ENCODE data around the gene JAG1.

The JAG1 gene

GRCh38 chr20:10674684-10675449 lies 1.1 kb upstream of the JAG1 start:
- peak; percentile 77 for DNase-seq (ENCODE audit: low read depth)
- TF ChIP-seq, protein P1, sequence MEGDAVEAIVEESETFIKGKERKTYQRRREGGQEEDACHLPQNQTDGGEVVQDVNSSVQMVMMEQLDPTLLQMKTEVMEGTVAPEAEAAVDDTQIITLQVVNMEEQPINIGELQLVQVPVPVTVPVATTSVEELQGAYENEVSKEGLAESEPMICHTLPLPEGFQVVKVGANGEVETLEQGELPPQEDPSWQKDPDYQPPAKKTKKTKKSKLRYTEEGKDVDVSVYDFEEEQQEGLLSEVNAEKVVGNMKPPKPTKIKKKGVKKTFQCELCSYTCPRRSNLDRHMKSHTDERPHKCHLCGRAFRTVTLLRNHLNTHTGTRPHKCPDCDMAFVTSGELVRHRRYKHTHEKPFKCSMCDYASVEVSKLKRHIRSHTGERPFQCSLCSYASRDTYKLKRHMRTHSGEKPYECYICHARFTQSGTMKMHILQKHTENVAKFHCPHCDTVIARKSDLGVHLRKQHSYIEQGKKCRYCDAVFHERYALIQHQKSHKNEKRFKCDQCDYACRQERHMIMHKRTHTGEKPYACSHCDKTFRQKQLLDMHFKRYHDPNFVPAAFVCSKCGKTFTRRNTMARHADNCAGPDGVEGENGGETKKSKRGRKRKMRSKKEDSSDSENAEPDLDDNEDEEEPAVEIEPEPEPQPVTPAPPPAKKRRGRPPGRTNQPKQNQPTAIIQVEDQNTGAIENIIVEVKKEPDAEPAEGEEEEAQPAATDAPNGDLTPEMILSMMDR (IDR thresholded peaks at IDR 0.05; ENCODE audit: low read length, missing control alignments), result peak; percentile 67
- H3K4me3 ChIP-seq (replicated peaks; ENCODE audit: low read depth, low read length), result peak overlapping the region; percentile 95

DNA sequence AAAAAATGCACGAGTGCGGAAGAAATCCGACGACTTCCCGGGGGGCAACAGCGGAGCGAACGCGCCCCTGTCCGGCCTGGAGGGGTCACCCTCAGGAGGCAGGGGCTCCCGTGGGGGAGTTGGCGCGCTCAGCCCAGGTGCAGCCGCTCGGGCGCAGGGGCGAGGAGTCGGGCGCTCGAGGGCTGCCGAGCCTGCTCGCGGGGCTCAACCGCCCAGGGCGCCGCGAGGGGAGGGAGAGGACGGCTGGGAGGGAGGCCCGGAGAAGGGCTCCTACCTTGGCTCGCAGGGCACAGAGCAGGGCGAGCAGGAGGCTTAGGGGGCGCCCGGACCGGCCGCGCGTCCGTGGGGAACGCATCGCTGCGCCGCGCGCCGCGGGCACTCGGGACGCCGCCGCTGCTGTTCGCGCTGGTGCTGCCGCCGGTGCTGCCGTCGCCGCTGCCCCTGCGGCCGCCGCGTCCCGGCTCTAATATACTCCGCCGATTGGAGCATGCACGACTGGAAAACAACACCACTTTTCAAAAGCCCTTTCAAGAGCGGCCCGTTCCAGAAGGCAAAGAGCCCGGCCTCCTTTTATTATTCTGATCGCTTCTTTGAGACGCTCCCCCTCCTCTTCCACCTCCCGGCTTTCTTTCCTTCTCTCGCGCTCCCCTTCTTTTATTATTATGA lies 490 bp downstream of the JAG1 start:
- no peak for DNase-seq (ENCODE audit: low read depth)
- TF ChIP-seq, protein P1 (IDR thresholded peaks at IDR 0.05; ENCODE audit: low read length, missing control alignments), result no peak
- H3K4me3 ChIP-seq (replicated peaks; ENCODE audit: low read depth, low read length), result peak overlapping the region; percentile 95

DNA sequence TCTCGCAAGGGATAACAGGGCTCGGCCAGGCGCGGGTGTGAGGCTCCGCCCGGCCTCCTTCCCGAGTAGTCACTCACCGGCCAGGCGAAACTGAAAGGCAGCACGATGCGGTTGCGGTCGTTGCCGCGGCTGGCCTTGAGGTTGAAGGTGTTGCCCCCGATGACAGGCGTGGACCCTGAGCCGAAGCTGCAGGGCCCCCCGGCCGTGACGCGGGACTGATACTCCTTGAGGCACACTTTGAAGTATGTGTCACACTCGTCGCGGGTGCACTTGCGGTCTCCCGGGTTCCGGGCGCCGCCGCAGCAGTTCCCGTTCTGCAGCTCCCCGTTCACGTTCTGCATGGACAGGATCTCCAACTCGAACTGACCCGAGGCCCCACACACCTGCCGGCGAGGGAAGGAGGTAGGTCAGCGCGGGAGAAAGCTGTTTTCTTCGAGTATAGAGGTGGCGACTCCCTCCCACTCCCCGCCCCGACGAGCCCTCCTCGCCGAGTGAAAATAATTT lies 1.1 kb downstream of the JAG1 start:
- TF ChIP-seq, protein P1 (IDR thresholded peaks at IDR 0.05; ENCODE audit: low read length, missing control alignments), result no peak
- peak overlapping the region; percentile 95 for H3K4me3 ChIP-seq (replicated peaks; ENCODE audit: low read depth, low read length)
- DNase-seq (ENCODE audit: low read depth), result peak; percentile 57

DNA sequence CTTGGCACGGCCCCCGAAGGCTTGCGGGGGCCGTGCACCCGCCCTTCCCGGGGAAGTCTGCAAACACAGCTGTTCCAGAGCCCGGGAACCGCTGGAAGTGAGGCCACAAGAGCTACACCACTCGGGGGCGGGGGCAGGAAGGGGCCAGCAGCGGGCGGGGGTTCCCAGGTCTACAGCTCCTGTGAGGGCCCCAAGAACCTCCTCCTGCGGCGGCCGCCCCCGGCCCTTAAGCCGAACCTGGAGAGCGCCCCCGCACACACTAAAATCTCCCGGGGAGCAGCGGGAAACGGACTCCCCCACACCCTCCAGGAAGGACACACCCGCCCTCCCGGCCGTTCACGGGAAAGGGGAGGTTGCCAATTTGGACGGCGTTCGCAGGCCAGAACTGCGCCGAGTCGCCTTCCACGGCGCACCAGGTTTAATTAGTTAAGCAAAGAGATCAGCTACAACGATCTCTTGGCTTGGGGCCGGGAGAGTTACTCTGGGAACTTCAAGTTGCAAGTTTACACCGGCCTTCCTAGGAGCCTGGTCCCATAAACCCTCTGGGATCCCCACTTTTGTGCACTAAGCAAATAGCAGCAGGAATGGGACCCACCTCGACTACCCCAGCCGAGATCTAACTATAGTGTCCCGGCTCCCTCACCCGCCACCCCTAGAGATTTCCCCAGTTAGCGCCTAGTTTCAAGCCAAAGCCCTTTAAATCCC lies 1.7 kb downstream of the JAG1 start:
- no peak for DNase-seq (ENCODE audit: low read depth)
- H3K4me3 ChIP-seq (replicated peaks; ENCODE audit: low read depth, low read length), result peak overlapping the region; percentile 95
- TF ChIP-seq, protein P1 (IDR thresholded peaks at IDR 0.05; ENCODE audit: low read length, missing control alignments), result no peak

GRCh38 chr20:10671221-10671918 lies 2.4 kb downstream of the JAG1 start:
- peak; percentile 96 for DNase-seq (ENCODE audit: low read depth)
- H3K4me3 ChIP-seq (replicated peaks; ENCODE audit: low read depth, low read length), result peak overlapping the region; percentile 95
- TF ChIP-seq, protein P1 (IDR thresholded peaks at IDR 0.05; ENCODE audit: low read length, missing control alignments), result peak; percentile 70

- peak overlapping the region; percentile 95 for H3K4me3 ChIP-seq (replicated peaks; ENCODE audit: low read depth, low read length)
- DNase-seq (ENCODE audit: low read depth), result no peak
Measured at GRCh38 chr20:10670501-10671220, 3.1 kb downstream of the JAG1 start.

More at GRCh38 chr20:10670501-10671220, 3.1 kb downstream of the JAG1 start:
- TF ChIP-seq, protein P1 (IDR thresholded peaks at IDR 0.05; ENCODE audit: low read length, missing control alignments), result no peak
